ENCODE results near the gene CSPG5.

CSPG5 gene

DNA sequence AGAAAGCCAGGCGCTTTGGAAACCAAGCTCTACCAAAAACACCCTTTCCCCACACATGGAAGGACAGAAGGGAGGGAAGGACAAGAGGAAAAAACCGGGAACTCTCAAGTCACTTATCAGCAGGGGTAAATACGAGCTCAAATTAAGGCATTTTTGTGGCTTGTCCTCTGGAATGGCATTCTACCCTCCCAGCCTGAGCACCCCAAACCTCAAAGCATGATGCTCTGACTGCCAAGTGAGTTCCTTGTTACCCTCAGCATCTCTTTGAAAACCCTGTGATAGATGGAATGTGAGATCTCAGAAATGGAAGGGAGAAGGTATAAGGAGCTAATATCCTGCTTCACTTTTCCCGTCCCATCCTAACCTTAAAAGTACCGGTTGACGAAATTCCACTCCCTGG is 8.1 kb upstream of the CSPG5 start:
- no peak for DNase-seq

DNA sequence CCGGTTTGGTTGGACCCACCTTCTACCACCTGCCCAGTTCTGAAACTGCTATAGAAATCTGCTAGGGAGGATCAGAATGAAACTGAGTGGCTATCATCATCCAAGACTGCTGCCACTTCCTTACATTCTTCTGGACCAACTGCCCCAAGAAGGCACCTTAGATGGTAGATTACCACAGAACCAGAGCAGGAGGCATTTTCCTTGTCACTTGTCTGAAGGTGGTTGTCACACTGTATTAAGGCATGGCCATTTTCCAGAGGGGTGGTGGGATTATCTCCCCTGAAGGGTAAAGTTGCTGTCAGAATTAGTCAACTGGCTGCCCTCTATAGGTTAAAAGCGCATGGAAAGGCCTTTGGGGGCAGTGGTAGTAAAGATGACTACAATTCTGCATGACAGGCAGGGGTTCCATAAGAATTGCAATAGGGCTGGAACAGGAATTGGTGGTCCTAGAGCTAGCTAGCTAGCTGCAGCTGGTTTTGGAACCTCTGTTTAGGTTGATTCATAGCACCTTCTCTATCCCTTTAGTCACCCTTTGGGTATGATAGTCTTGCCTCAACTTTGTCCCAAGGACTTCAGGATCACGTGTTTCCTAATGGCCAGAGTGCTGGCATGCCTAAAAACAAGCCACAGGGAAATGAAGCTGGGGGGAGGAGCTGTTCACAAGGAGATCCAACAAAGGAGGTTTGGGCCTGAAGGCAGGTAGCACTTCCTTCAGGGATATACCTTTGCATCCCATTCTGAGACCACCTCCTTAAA is 4.8 kb upstream of the CSPG5 start:
- DNase-seq = no peak

DNA sequence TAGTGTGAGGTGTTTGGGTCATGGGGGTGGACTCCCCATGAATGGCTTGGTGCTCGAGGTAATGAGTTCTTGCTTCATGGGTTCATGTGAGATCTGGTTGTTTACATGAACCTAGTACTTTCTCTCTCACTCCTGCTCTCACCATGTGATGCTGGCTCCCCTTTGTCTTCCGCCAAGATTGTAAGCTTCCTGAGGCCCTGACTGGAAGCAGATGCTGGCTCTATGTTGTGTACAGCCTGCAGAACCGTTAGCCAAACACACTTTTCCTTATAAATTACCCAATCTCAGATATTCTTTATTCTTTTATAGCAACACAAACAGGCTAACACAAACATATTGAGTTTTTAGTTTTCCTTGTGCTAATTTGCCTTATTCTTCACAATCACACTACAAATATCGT is 3.2 kb upstream of the CSPG5 start:
- DNase-seq = no peak

DNA sequence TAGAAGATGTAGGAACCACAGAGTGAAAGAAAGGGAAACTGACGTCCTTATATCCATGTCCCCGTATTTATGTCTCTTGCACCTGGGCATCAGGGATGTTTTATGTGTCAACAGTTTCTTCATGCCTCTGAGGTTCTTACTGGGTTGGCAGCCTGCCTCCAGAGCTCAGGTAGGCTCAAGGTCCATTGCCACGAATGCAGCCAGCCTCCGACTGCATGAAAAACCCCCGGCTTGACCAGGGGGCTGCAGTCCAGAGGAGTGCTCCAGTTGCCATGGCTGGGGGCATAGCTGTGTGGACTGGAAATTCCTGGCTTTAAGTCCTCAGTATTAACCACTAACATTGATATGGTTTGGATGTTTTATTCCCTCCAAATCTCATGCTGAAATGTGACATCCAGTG is 2.8 kb upstream of the CSPG5 start:
- DNase-seq = no peak

DNA sequence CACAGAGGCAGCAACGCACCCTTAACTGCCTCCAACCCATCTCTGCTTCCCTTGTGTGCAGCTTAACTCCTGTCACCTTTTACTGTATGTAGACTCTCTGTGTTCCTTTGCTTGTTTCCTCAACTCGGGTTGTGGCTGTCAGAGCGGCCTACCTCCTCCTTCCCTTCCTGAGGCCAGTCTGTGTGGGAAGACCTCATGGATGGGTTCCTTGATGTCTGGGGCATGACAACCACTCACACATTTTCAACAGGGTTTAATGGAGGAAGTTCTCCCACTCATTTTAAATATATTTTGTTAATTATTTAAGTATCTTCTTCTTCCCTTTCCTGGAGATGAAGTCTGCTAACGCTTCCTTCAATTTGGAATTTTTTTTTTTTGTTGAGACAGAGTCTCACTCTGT is 1.8 kb upstream of the CSPG5 start:
- DNase-seq = no peak

DNA sequence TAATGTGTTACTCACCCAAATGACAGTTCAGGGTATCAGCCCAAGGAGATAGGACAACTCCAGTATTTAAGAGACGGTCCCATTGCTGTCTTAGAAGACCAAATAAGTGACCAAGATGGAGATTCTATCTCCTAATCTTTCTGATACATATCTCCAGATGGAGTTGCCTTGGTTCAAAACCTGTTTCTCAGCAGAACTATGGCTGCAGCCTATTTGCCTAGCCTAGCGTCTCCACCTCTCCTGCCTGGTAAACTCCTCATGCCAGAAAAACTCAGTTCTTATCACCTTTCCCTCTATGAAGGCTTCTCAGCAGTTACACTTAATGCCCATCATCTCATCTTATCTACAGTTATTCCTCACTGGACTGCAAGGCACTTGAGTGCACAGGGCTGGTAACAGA is 1.2 kb upstream of the CSPG5 start:
- DNase-seq = no peak

DNA sequence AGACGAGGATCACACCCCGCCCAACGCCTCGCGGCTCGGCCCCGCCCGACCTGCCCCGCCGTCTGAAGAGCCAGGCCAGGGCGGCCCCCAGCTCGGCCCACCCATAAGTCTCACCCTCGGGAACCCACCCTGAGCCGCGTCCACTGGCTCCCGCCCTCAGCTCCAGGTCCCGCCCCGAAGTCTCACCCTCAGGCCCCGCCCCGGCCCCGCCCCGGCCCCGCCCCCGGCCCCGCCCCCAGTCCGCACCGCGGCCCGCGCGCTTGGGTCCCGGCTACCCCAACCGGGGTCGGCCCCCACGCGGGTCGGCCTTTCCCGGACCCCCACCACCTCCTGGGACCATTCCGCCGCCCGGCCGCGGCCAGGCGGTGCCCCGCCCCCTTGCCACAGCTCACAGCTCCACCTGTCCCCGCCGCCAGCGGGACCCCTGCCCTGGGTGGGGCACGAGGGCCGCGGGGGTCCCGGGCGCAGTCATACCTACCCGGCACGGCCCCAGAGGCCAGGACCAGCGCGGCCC is 489 bp downstream of the CSPG5 start:
- no peak for DNase-seq

DNA sequence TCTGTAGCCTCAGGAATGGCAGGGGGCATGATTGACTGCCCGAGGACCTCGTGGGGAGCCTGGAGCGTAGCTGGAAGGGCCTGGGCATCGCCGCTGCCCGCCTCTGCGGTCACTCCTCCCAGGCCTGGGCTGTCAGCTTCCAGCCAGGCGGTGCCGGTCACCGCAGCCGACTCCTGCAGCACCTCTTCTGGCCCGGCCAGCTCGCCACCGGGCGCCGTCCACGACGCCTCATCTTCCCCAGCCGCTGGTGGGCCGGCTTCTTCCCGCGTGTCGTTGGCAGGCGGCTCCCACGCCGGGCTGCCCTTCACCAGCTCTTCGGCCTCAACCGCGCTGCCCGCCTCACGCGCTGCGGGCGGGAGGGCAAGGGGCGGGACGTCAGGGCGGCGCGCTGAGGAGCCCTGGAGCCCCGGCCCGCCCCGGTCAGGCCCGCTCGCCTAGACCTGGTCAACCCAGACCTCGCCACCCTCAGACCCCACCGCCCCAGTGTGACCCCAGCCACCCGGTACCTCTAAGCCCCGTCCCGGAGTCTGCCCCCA is 1.0 kb downstream of the CSPG5 start:
- DNase-seq = no peak

DNA sequence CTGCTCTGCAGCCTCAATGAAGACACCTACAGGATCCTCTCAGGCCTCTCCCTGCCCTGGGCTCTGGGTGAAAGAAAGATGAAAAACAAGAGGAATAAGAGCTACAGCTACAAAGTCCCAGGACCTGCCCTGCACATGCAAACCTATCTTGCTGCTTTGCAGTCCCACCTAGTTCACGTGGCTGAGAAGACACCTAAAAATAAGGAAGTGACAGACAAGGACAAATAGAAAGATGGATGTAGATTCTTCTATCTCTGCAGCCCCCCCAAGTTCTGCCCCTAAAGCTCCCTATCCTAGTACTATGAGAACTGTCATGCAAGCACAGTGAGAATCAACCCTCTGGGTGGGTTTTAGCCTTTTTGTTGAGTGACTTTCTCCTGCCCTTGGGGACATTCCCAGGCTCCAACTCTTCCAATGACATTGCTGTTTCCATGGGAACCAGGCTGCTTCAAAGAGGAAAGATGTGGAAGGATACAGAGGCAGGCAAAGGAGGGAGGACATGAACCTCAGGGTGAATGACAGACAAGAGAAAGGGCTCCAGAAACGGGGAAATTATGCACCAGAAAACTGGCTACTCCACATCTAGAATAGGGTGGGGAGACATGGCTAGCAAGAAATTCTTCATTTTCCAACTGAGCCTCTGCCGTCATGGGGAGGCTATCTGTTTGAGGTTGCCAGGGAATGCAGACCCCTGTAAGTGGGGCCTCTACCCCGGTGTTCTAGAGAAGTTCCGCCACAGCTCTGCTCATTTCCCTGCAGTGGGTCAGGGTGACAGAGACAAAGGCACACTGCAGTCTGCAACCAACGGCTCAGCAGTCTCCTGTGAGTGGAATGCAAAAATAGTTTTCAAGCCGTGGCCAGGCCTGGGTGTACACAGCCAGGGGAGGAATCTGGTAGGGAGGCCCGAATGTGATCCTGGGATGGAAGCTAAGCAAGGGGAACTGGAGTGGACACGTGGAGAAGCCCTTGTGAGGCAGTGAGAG is 5.2 kb downstream of the CSPG5 start:
- no peak for DNase-seq

DNA sequence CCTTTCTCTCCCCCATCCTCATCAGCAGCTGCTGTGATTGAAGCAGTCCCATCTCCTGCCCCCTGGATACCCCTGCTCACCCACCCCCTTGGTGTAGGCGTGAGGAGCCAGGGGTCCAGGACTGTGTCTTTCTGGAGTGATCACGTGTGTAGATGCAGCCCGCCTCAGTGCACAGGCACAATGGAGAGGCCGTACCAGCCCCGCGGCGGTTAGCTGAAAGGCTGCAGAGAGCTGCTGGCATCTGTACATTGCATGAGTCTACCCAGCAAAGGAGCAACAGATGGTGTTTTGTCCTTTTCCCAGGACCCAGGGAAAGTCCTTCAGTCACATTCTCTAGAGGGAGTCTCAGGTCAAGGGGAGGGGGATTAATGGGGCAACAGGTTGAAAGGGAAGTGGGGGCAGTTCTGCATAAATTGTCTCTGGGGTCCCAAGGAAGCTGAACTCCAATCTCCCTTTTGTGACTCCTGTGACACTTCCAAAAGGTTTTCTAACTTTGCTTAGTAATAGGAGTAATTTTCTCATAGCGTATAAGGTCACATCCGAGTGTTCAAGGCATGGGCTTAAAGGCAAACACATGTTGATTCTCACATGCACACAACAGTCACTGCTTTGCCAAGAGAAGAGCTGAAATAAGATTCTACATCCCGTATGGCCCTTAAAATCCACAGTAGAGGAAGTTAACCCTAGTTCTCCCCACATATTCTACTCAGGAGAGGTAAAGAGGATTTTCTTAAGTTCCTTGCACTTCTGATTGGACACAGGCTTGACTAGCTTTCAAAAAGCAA is 7.1 kb downstream of the CSPG5 start:
- DNase-seq = no peak

DNA sequence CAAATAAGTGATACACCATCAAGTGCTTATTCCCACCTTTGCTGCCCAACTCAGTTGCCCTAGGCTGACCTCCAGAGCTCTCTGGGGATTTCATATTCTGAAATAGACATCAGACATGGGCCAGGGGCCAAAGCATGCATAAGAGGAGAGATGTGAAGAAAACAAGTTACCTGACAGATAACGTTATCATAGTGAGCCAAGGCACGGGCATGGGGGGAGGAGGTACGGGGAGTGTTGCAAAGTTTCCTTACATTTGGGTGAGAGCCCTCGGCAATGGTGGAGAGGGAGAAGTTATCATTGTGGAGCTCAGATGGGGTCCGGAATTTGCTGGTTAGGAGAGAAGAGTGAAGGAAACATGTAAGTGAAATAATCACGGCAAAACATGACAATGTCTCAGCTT is 9.8 kb downstream of the CSPG5 start:
- DNase-seq = no peak

DNA sequence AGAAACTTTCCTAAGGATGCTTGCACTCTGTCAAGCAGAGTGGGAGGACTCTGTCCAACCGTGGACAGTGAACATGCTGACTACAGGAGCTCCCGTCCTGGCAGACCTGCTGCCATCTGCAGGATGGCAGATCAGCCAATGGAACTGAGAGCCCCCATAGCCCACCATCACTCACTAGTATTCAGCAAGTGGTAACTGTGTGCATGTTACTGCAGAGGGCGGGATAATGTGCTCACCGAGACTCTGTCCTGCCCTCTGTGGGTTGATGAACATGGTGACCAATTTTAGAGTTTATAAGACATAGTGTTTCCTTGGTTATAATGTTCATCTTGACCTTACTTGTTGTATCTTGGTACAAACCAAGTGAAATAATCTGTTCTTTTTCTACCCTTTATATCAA is 11.5 kb downstream of the CSPG5 start:
- DNase-seq = no peak

DNA sequence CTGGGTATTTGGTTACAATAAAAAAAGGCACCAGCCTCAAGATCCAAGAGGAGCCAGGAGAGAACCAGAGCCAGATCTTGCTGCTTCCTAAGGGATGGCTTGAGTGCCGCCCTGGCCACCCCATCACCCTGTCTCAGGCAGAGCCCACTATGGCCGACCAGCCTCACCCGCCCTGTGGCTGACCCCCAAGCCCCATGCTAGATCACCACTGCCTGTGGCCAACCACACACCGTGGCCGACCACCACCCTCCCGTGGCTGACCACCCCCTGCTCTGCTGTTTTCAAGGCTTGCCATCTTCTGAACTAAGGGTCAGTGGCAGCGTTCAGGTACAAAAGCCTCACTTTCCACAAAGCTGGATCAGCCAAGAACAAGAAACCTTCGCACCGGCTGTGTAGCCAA is 12.0 kb downstream of the CSPG5 start:
- no peak for DNase-seq

DNA sequence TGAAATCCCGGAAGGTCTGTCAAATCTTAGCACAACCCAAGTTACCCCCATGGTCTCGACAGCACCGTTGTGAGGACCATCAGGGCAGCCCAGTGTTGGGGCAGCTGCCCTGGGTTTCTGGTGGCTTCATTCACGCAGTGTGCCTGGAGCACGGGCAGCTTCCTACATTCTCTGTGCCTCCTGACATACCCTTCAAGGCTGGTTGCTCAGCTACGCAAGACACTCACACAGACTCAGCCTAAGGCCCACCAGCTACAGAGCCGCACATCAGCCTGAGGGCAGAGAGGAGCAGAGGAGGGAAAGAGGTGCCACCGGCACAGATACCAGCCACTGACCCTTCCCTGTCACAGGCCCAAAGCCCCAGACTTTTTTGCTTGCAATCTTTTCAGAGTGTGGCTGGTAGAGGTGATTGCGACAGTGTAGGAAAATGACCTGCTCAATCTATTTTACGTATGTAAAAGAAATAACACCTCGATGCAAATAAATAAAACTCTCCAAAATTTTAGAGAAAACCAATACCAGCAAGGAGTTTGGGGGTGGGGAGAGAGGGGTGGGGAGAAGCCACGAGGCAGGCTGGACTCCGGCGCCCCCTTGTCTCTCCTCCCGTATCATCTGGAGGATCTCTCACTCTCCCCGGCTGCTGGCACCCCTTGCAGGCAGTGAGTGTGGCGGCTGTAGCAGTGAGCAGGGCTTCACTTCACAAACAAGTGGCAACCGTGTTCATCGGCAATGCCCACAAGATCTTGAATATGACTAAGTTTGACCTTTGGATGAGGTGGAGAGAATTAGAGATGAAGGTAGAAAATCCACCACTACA is 12.7 kb downstream of the CSPG5 start:
- DNase-seq = no peak

DNA sequence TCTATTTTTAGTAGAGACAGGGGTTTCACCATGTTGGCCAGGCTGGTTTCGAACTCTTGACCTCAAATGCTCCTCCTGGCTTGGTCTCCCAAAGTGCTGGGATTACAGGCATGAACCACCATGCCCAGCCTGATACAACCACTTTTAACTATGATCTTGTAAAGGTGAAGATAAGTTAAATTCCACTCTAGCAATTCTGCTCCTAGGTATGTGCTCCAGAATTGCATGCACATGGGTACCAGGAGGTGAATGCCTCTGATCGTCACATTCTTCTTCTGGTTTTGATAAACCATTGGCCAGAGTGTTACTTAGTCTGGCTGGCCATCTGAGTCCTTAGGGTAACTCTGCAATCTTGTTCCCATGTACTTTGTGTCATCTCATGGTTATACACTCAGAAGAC is 22.3 kb downstream of the CSPG5 start:
- DNase-seq = no peak

DNA sequence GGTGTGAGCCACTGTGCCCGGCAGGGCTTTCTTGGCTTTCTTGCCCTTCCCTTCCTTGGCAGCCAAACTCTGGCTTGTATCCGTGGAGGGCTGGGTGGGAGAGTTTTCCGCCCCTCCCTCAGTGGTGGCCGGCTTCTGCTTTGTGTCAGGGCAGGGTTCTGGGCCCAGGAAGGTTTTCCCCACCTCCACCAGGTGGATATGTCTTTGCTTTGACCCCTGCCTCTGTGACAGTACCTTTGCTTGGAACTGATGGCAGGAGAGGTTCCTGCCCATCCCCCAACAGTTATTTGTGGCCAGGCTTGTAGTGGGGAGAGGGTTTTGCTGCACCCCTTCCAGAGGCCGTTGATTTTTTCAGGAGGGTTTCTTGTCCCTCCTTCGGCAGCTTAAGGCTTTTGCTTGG is 24.3 kb downstream of the CSPG5 start:
- DNase-seq = no peak

DNA sequence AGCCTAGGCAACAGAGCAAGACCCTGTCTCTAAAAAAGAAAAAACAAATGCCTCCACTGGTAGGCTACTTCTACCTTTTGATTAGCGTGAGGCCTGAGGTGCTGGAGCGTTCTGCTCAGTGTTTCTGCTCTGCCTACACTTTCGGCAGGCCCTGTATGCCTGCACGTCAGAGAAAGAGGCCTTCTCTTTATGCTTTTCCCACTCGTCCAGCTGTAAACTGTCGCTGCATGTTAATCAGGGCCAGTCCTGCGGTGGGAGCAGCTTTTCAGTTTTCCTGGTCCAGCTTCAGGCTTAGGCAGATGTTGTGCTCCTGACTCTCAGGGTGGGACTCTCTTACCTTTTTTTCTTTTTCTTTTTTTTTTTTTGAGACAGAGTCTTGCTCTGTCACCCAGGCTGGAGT is 25.3 kb downstream of the CSPG5 start:
- no peak for DNase-seq

DNA sequence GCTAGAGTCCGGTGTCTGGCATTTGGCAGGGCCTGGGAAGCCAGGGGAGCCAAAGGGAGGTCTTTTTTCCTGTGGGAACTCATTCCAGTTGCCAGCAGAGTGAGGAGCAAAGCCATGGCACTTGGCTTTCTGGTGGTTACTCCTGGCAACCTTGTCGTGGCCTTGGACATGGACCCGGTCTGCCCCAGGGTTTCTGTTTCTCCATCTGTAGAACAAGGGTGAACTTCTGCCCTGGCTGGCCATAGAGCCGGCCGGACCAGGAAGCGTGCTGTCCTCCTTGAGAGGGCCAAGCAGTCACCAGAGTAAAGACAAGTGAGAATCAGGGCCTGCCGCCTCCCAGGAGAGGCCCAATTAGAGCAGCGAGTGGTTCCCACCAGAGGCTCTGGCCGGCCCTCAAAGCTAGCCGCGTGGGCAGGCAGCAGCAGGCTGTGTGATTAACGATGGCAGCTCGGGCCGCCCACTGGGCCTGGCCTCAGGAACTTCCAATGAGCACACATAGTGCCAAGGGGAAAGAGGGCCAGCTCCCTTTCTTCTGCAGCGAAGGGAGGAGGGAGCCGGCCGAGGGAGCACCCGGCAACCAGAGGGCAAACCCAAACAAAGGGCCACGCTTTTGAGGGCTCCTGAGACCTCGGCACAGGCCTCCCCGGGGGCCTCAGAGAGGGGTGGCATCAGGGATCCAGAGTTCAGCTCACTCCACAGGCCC is 36.0 kb downstream of the CSPG5 start:
- no peak for DNase-seq

DNA sequence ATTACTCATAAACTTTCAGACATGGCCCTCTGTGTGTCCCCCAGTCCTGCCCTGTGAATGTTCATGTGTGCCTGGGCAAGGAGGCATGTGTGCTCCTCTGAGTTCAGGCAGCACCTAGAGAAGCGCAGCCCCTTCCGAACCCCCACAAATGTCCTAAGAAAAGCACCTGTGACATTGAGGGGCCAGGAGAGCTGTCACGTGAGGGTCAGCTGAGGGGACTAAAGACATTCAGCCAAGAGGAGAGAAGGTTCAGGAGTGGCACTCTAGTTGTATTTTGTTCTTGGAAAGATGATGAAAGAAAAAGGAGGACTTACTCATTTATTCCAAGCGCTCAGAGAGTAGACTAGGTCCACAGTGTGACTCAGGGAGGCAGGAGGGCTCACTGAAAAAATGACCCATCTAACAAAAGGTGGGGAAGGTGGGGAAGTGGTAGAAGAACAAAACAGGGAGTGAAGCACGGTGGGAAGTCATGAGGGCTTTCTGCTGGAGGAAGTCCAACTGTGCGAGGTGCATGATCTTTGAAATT is 37.0 kb downstream of the CSPG5 start:
- DNase-seq = no peak

DNA sequence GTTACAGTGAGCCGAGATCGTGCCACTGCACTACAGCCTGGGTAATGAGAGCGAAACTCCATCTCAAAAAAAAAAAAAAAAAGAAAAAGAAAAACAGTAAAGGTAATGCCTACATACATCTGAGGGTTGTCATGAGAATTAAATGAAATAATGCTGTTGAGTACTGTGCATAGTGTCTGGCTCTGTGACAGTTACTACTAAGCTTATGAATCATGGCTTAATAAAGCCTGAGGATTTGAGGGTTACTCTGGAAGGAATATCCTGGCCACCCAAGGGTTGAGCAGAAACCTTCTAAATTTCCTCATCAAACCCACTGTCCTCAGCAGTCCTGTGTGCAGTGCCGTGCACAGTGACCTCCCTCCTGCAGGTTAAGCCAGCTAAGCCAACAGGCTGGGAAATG is 38.4 kb downstream of the CSPG5 start:
- no peak for DNase-seq

DNA sequence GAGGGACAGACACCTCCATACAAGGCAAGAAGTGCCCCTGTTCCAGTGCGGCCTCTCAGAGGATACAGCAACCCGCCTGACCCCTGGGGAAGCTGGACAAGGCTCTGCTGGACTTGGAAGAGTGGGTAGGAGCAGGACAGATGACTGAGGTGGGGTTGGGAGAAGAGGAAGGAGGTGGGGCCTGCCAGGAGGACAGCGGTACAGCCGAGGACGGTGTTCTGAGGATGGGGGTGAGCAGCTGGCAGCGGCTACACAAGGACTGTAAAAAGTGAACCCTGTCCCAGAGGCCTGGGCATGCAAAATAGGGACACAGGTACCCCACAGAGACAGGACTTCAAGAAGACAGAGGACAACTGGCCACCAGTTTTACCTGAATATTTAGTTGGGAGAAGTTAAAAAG is 41.7 kb downstream of the CSPG5 start:
- DNase-seq = no peak
